Activated naive CD4-positive, alpha-beta T cell treated with anti-CD3 and anti-CD28 coated beads, Interleukin-2, amount 10 ng/mL, durations not matched to agents 7 days and 5 days (primary cell): ENCODE measurements around the gene SDK1.
"Not testable (repeated sequence)": the region's sequence is repeated elsewhere in the genome, so short reads cannot be mapped to it uniquely, and the experiment has no call there.

Experiments used
- CTCF ChIA-PET: fragments of 350-600 bp; sonication (Branson Sonifier 250); formaldehyde crosslinking; loops from one replicate; lab custom pipeline; 2021; ENCODE audit warnings: antibody characterized with exemption; lab: Charles Lee
- DNase-seq: peaks from one replicate; pipeline ENCODE4 v3.0.0-alpha.2; 2020
- H3K27ac Mint-ChIP-seq: one replicate; pipeline ENCODE4 v1.8.0; 2021; ENCODE audit warnings: mild to moderate bottlenecking, moderate library complexity, mixed read lengths
- H3K27me3 Mint-ChIP-seq: one replicate; pipeline ENCODE4 v1.8.0; 2021; ENCODE audit warnings: mild to moderate bottlenecking, mixed read lengths
- H3K36me3 Mint-ChIP-seq: one replicate; pipeline ENCODE4 v1.8.0; 2021; ENCODE audit warnings: mixed read lengths
- H3K4me1 Mint-ChIP-seq: one replicate; pipeline ENCODE4 v1.8.0; 2021; ENCODE audit warnings: mixed read lengths
- H3K4me3 Mint-ChIP-seq: one replicate; pipeline ENCODE4 v1.8.0; 2021; ENCODE audit warnings: mild to moderate bottlenecking, moderate library complexity, mixed read lengths
- H3K9me3 Mint-ChIP-seq: one replicate; pipeline ENCODE4 v1.8.0; 2021; ENCODE audit warnings: mixed read lengths

Gene SDK1

GRCh38 chr7:4225881-4226523 is 925.0 kb downstream of the SDK1 start:
- CTCF ChIA-PET = no interaction called here
- no peaks in the 10 kb centered on the region for H3K36me3 Mint-ChIP-seq
- H3K4me3 Mint-ChIP-seq = no peak overlapping the region

DNA sequence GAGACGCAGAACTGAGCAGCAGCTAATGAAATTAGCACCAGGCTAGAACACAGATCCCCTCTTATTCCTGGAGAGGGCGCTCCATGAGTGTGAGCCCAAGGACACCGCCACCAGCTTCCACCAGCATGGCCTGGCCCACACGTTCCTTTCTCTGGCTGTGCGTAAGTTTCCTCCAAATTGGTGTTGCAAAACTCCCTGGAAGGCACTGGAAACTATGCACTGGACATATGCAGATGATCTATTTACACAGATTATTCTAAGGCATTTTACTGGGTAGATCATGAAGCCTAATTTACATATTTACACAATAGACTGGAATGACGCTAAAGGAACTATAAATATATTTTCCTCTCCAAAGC is 925.5 kb downstream of the SDK1 start:
- Mint-ChIP-seq H3K27me3 (no peaks in the 10 kb centered on the region), H3K36me3 (no peaks in the 10 kb centered on the region), H3K4me3 (no peak overlapping the region), H3K4me1 (no peaks in the 10 kb centered on the region), H3K9me3 (peaks cover 2% of the 10 kb centered on the region), H3K27ac (no peak overlapping the region)
- CTCF ChIA-PET = no interaction called here
- no peak for DNase-seq

More at GRCh38 chr7:4225881-4226523, 925.0 kb downstream of the SDK1 start:
- no peak overlapping the region for H3K27ac Mint-ChIP-seq
- no peak for DNase-seq
- peaks cover 2% of the 10 kb centered on the region for H3K9me3 Mint-ChIP-seq
- no peaks in the 10 kb centered on the region for H3K4me1 Mint-ChIP-seq
- no peaks in the 10 kb centered on the region for H3K27me3 Mint-ChIP-seq

DNA sequence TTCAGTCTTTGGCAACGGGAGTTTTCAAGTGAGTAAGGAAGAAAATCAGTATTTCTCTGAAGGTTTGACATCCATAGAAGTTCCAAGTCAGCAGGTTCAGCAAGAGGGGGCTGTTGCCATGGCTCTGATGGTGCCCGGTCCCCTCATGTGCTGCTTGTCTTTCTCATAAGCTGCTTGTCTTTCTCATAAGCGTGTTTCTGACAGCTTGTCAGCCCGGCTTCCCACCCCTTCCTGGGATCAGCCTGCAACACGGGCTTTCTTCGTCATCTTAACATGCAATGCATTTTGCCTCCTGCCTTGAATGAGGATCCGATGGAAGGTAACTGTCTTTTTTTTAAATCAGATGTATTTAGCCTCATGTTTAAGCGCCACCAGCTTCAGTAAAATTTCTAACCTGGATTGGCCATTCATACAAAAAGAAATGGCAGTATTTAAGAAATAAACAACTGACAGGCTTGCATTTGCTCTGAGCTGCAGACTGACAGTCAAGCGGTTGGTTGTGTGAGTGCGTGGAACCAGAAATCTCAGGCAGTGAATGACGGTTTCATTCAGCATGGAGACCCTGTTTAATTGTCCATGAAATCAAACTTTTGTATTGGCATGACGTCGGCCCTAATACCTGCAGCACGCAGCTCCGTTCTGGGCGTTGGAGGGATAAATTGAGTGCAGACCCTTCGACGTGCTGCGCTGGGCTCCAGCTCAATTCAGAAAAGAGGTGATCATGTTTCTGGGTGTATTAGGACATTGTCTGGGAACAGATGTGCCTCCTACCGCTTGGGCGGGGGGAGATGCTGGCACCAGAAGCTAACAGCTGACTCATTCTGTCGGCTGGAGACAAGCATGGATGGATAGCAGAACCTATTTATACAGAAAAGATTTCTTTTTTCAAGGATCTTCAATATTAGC is 926.3 kb downstream of the SDK1 start:
- Mint-ChIP-seq H3K27ac (no peak overlapping the region), H3K4me3 (no peak overlapping the region), H3K4me1 (no peaks in the 10 kb centered on the region), H3K9me3 (peaks cover 2% of the 10 kb centered on the region), H3K36me3 (no peaks in the 10 kb centered on the region), H3K27me3 (no peaks in the 10 kb centered on the region)
- CTCF ChIA-PET = no interaction called here
- no peak for DNase-seq

DNA sequence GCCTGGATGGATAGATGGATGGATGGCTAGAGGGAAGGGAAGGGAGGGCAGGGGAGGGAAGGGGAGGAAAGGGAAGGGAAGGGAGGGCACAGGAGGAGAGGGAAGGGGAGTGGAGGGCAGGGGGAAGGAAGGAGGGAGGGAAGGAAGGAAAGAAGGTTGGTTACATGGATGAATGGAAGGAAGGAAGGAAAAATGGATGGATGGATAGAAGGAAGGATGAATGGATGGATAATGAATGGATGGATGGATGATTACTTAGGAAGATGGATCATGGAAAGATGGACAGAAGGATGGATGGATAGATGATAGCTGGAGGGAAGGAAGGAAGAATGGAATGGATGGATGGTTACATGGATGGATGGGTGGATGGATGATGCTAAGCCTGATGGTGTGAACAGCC is 929.3 kb downstream of the SDK1 start:
- CTCF ChIA-PET = no interaction called here
- Mint-ChIP-seq H3K27ac (no peak overlapping the region), H3K4me1 (no peaks in the 10 kb centered on the region), H3K9me3 (no peaks in the 10 kb centered on the region), H3K27me3 (no peaks in the 10 kb centered on the region), H3K4me3 (no peak overlapping the region), H3K36me3 (no peaks in the 10 kb centered on the region)
- no peak for DNase-seq

- no peak overlapping the region for H3K4me3 Mint-ChIP-seq
- CTCF ChIA-PET = no interaction called here
- no peaks in the 10 kb centered on the region for H3K27me3 Mint-ChIP-seq
- H3K36me3 Mint-ChIP-seq = no peaks in the 10 kb centered on the region
- H3K27ac Mint-ChIP-seq = no peak overlapping the region
- H3K9me3 Mint-ChIP-seq = no peaks in the 10 kb centered on the region
- DNase-seq = no peak
- H3K4me1 Mint-ChIP-seq = no peaks in the 10 kb centered on the region
These were observed 932.1 kb downstream of the SDK1 start for GRCh38 chr7:4233146-4233545.

DNA sequence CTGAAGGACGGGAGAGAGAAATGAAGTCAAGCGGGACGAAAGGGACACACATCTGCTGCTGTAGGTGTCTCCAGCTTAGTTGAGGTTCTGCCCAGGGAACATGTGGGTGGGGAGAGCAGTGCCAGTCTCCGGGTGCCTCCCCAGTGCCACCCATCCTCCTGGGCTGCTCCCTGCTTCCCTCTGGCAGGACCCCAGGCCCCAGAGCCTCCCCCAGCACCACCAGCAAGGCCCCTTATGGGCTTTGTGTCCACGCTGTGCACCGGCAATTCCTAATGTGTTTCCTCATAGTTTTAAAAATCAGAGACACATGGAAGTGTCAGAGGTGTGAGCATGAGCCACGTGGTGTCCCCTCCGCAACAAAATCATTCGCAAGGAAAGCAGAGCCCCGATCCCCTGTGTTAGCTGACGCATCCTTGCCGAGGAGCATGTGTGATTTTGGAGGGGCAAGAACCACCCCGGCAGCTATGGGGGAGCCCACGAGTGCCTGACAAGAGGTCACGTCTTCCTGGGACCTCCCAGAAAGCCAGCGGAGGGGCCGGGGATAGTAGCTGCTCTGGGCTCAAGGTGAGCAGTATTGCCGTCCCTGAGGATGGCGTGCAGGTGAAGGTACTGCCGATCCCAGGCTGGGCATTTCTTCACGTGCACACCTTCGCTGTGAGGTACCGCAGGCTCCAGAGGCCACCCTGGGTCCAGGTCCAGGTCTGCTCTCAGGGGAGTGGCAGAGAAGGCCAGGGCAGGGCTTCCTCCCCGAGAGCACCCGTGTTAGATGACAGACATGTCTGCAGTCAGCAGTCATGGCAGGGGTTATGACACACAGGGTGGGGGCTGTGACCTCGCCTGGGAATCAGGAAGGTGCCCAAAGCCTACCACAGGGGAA is 932.8 kb downstream of the SDK1 start:
- no peaks in the 10 kb centered on the region for H3K36me3 Mint-ChIP-seq
- no peak for DNase-seq
- H3K9me3 Mint-ChIP-seq = no peaks in the 10 kb centered on the region
- H3K27ac Mint-ChIP-seq = no peak overlapping the region
- H3K4me3 Mint-ChIP-seq = no peak overlapping the region
- H3K27me3 Mint-ChIP-seq = no peaks in the 10 kb centered on the region
- H3K4me1 Mint-ChIP-seq = no peaks in the 10 kb centered on the region
- CTCF ChIA-PET = no interaction called here

- Mint-ChIP-seq H3K27me3 (no peaks in the 10 kb centered on the region), H3K4me1 (no peaks in the 10 kb centered on the region), H3K9me3 (no peaks in the 10 kb centered on the region), H3K4me3 (no peak overlapping the region), H3K36me3 (no peaks in the 10 kb centered on the region), H3K27ac (no peak overlapping the region)
- no peak for DNase-seq
- CTCF ChIA-PET = no interaction called here
These were observed 933.4 kb downstream of the SDK1 start for GRCh38 chr7:4234498-4234855.

DNA sequence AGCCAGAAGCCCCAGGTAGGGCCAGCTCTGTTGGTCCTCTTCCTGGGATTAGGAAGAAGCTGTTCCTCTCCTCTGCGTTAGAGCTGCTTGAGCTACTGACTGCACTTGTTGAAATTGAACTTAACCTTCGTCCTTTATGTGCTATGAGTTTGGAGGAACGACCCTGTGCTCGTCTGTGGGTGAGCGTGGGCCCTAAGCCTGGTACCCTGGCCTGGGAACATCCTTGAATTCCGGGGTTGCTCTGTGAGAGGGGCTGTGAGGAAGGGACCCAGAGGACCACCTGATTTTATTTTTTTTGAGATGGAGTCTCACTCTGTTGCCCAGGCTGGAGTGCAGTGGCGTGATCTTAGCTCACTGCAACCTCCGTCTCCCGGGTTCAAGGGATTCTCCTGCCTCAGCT is 933.8 kb downstream of the SDK1 start:
- no peaks in the 10 kb centered on the region for H3K9me3 Mint-ChIP-seq
- CTCF ChIA-PET = no interaction called here

DNA sequence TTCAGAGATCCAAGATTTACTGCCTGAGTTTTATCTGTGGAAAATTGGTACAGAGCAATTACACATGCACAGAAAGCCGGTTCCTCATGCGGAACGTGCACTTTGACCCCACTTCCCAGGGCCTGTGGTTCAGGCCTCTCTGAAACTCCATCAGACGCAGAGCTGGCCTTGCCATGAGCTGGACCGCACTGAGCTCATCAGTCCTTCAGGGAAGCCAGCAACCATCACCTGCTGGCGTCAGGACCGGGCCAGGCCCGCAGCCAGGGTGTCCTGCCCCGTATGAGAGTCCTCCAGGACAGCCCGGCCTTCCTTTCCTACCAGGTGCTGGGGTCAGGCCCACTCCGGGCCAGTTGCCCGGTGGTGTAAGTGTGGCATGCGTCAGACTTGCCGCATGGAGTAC is 934.5 kb downstream of the SDK1 start:
- Mint-ChIP-seq H3K36me3 (no peaks in the 10 kb centered on the region), H3K4me3 (no peak overlapping the region), H3K4me1 (peaks cover 1% of the 10 kb centered on the region), H3K9me3 (no peaks in the 10 kb centered on the region), H3K27ac (no peak overlapping the region), H3K27me3 (no peaks in the 10 kb centered on the region)
- DNase-seq = no peak
- CTCF ChIA-PET = no interaction called here

More for the DNA sequence above, 933.8 kb downstream of the SDK1 start:
- Mint-ChIP-seq H3K36me3 (no peaks in the 10 kb centered on the region), H3K27me3 (no peaks in the 10 kb centered on the region), H3K4me3 (no peak overlapping the region), H3K4me1 (no peaks in the 10 kb centered on the region), H3K27ac (no peak overlapping the region)
- no peak for DNase-seq

DNA sequence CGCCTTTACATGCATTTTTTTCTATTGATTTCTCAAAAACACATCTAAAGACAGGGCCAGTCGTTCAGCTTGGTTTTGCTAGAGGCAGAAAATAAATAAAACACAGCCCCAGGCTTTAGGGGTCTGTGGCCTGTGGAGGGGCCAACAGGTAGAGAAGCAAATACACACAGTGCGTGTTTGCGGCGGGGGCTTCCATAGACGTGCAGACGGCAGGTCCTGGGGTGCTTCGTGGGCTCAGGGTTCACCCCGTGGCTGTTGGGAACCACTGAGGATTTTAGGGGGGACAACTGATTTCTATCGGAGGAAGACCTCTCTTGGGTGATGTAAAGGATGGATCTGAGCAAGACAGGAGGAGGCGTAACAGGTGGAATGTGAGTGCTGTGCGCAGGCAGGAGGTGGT is 935.3 kb downstream of the SDK1 start:
- H3K27me3 Mint-ChIP-seq = no peaks in the 10 kb centered on the region
- no peak overlapping the region for H3K27ac Mint-ChIP-seq
- CTCF ChIA-PET = no interaction called here
- DNase-seq = no peak
- no peak overlapping the region for H3K4me3 Mint-ChIP-seq
- no peaks in the 10 kb centered on the region for H3K36me3 Mint-ChIP-seq
- no peaks in the 10 kb centered on the region for H3K9me3 Mint-ChIP-seq
- H3K4me1 Mint-ChIP-seq = peaks cover 3% of the 10 kb centered on the region

DNA sequence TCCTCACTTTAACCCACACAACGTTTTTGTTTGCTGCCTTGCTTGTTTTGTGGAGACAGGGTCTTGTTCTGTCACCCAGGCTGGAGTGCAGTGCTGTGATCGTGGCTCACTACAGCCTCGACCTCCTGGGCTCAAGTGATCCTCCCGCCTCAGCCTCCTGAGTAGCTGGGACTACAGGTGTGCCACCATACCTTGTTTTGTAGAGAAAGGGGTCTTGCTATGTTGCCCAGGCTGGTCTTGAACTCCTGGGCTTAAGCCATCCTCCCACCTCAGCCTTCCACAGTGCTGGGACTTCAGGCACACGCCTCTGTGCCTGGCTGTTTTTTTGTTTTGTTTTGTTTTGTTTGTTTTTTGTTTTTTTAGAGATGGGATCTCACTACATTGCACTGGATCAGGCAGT is 935.8 kb downstream of the SDK1 start:
- H3K4me3 Mint-ChIP-seq, H3K9me3 Mint-ChIP-seq, H3K27me3 Mint-ChIP-seq, DNase-seq, H3K36me3 Mint-ChIP-seq, H3K4me1 Mint-ChIP-seq, CTCF ChIA-PET, H3K27ac Mint-ChIP-seq: not testable (repeated sequence)

- Mint-ChIP-seq H3K4me3 (no peak overlapping the region), H3K27ac (no peak overlapping the region), H3K36me3 (no peaks in the 10 kb centered on the region), H3K27me3 (peaks cover 4% of the 10 kb centered on the region), H3K9me3 (no peaks in the 10 kb centered on the region), H3K4me1 (peaks cover 3% of the 10 kb centered on the region)
- no peak for DNase-seq
- CTCF ChIA-PET = no interaction called here
These were observed 936.5 kb downstream of the SDK1 start for GRCh38 chr7:4237296-4238235.

DNA sequence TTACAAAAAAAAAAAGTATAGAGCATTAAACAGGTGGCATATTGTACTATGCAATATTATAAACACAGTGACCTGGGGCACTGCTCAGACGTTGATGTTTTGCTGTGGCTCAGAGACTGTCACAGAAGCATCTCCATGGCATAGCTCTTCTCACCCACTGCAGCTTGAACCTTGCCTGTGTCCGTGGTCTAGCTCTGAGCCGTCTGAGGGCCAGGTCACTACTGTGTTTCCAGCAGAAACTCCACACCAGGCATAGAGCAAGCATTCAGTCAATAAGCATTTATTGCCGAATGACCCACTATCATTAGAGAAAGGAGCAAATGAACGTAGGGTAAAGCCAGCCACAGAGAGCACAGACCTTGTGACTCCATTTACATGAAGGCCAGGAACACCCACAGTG is 937.8 kb downstream of the SDK1 start:
- Mint-ChIP-seq H3K27ac (no peak overlapping the region), H3K27me3 (peaks cover 4% of the 10 kb centered on the region), H3K4me1 (peaks cover 3% of the 10 kb centered on the region), H3K4me3 (no peak overlapping the region), H3K9me3 (no peaks in the 10 kb centered on the region), H3K36me3 (no peaks in the 10 kb centered on the region)
- DNase-seq = no peak
- CTCF ChIA-PET = no interaction called here

GRCh38 chr7:4240042-4240441 is 939.0 kb downstream of the SDK1 start:
- no peak overlapping the region for H3K4me3 Mint-ChIP-seq
- peaks cover 2% of the 10 kb centered on the region for H3K9me3 Mint-ChIP-seq
- peaks cover 4% of the 10 kb centered on the region for H3K27me3 Mint-ChIP-seq
- no peaks in the 10 kb centered on the region for H3K36me3 Mint-ChIP-seq
- peaks cover 3% of the 10 kb centered on the region for H3K4me1 Mint-ChIP-seq
- H3K27ac Mint-ChIP-seq = no peak overlapping the region
- DNase-seq = no peak
- CTCF ChIA-PET = no interaction called here
